Glutamatergic neuron (in vitro differentiated cells): ENCODE data around the gene ABHD2. TPM values are rescaled to one million over a fixed set of nuclear protein-coding genes. Genes with fewer than 3 reads are reported as not detected.

Source experiments
- DNase-seq: peaks from one replicate; pipeline ENCODE4 v3.0.0; 2022
- H3K27ac Mint-ChIP-seq: one replicate; pipeline ENCODE4 v1.8.0; 2020; ENCODE audit warnings: mild to moderate bottlenecking, mixed read lengths, inconsistent platforms; ENCODE audit not compliant: unreplicated experiment
- H3K27me3 Mint-ChIP-seq: one replicate; pipeline ENCODE4 v1.8.0; 2020; ENCODE audit warnings: mild to moderate bottlenecking, moderate library complexity, mixed read lengths, inconsistent platforms; ENCODE audit not compliant: unreplicated experiment
- H3K36me3 Mint-ChIP-seq: one replicate; pipeline ENCODE4 v1.8.0; 2020; ENCODE audit warnings: mild to moderate bottlenecking, mixed read lengths, inconsistent platforms; ENCODE audit not compliant: unreplicated experiment
- H3K4me1 Mint-ChIP-seq: one replicate; pipeline ENCODE4 v1.8.0; 2020; ENCODE audit warnings: mild to moderate bottlenecking, low read depth, mixed read lengths, inconsistent platforms; ENCODE audit not compliant: unreplicated experiment
- H3K4me3 Mint-ChIP-seq: one replicate; pipeline ENCODE4 v1.8.0; 2020; ENCODE audit warnings: mild to moderate bottlenecking, mixed read lengths, inconsistent platforms; ENCODE audit not compliant: unreplicated experiment
- H3K9me3 Mint-ChIP-seq: one replicate; pipeline ENCODE4 v1.8.0; 2020; ENCODE audit warnings: mild to moderate bottlenecking, moderate library complexity, mixed read lengths, inconsistent platforms; ENCODE audit not compliant: unreplicated experiment
- CTCF ChIP-seq: fragments of 200-600 bp; sonication (generic); IDR thresholded peaks from one replicate; pipeline ENCODE4 v1.5.0; 2021; ENCODE audit not compliant: partially characterized antibody, unreplicated experiment
- total RNA-seq: library from RNA; stranded (reverse); fragmentation: NEBNext Ultra II Directional; extraction: Animal tissue kit (Norgen Biotek cat#: 25700); gene quantifications from one replicate; pipeline ENCODE4 v1.2.1, GENCODE V29; 2021; ENCODE audit not compliant: unreplicated experiment

ABHD2 gene
- total RNA-seq, 1 donor from 2014 or later = 101 TPM

GRCh38 chr15:89057506-89058133, 30.6 kb upstream of the ABHD2 start:
- DNase-seq = peak; percentile 87
- Mint-ChIP-seq H3K4me1 (peaks cover 2% of the 10 kb centered on the region), H3K27ac (no peak overlapping the region), H3K36me3 (no peaks in the 10 kb centered on the region), H3K4me3 (no peak overlapping the region), H3K27me3 (no peaks in the 10 kb centered on the region), H3K9me3 (peaks cover 2% of the 10 kb centered on the region)
- peak; percentile 97 for TF ChIP-seq CTCF

GRCh38 chr15:89058376-89058775, 29.9 kb upstream of the ABHD2 start:
- no peak for DNase-seq
- peaks cover 2% of the 10 kb centered on the region for H3K9me3 Mint-ChIP-seq
- TF ChIP-seq CTCF = no peak
- no peak overlapping the region for H3K4me3 Mint-ChIP-seq
- H3K4me1 Mint-ChIP-seq = peaks cover 2% of the 10 kb centered on the region
- H3K27ac Mint-ChIP-seq = no peak overlapping the region
- no peaks in the 10 kb centered on the region for H3K27me3 Mint-ChIP-seq
- H3K36me3 Mint-ChIP-seq = no peaks in the 10 kb centered on the region

GRCh38 chr15:89058876-89059405, 29.3 kb upstream of the ABHD2 start:
- no peak for TF ChIP-seq CTCF
- DNase-seq = no peak
- Mint-ChIP-seq H3K4me3 (no peak overlapping the region), H3K27ac (no peak overlapping the region), H3K4me1 (peaks cover 2% of the 10 kb centered on the region), H3K27me3 (no peaks in the 10 kb centered on the region), H3K36me3 (no peaks in the 10 kb centered on the region), H3K9me3 (peaks cover 2% of the 10 kb centered on the region)

- H3K27me3 Mint-ChIP-seq = no peaks in the 10 kb centered on the region
- DNase-seq = no peak
- peaks cover 20% of the 10 kb centered on the region for H3K36me3 Mint-ChIP-seq
- no peak for TF ChIP-seq CTCF
- no peak overlapping the region for H3K4me3 Mint-ChIP-seq
- no peak overlapping the region for H3K27ac Mint-ChIP-seq
- no peaks in the 10 kb centered on the region for H3K4me1 Mint-ChIP-seq
- H3K9me3 Mint-ChIP-seq = peaks cover 4% of the 10 kb centered on the region
These were observed 22.0 kb upstream of the ABHD2 start for GRCh38 chr15:89066280-89066679.

GRCh38 chr15:89067751-89068150, 20.5 kb upstream of the ABHD2 start:
- Mint-ChIP-seq H3K36me3 (peaks cover 20% of the 10 kb centered on the region), H3K4me3 (peak overlapping the region; percentile 32), H3K27me3 (peaks cover 2% of the 10 kb centered on the region), H3K4me1 (no peaks in the 10 kb centered on the region), H3K27ac (no peak overlapping the region), H3K9me3 (peaks cover 3% of the 10 kb centered on the region)
- no peak for DNase-seq
- TF ChIP-seq CTCF = no peak
